NCI-H345 treated with DMSO at 0.1 percent for 48 hours (cell line): Measurements from ENCODE around the gene NET1.

Source experiments
- DNase-seq: peaks from one replicate; lab custom pipeline; 2025; ENCODE audit not compliant: unreplicated experiment; lab: John Stamatoyannopoulos, UW

The NET1 gene

DNA sequence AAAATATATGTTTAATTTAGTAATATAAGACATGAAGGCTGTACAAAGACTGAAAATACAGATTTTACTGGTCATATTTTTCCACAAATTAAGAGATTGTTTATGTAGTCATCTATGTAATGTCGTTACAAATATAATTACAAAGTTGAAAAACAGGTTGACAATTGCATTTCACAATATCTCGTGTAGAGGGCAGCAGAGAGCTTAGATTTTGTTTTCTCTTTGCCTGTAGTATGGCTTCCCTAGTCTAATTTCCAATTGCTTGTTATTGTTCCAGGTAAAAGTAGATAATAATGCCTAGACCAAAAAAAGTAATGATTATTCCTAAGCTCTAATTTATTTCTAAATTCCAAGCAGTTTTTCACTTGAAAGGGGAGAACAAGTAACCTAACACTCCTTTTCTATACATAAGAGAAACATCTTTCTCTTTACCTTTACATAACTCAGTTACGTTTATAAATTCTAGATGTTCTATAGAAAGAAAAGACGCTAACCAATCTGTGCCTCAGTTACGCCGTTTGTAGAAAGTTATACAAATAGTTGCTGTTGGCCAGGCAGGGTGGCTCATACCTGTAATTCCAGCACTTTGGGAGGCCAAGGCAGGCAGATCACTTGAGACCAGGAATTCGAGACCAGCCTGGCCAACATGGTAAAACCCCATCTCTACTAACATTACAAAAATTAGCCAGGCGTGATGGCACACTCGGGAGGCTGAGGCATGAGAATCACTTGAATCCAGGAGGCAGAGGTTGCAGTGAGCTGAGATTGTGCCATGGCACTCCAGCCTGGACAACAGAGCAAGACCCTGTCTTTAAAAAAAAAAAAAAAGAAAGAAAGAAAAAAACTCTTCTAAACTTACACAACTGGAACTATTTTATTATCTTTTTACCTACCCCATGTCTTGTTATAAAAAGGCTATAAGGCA is 30.0 kb downstream of the NET1 start:
- peak; percentile 23 for DNase-seq

GRCh38 chr10:5442990-5443370 is 30.6 kb downstream of the NET1 start:
- no peak for DNase-seq

GRCh38 chr10:5443429-5443828 is 31.1 kb downstream of the NET1 start:
- DNase-seq = no peak

DNA sequence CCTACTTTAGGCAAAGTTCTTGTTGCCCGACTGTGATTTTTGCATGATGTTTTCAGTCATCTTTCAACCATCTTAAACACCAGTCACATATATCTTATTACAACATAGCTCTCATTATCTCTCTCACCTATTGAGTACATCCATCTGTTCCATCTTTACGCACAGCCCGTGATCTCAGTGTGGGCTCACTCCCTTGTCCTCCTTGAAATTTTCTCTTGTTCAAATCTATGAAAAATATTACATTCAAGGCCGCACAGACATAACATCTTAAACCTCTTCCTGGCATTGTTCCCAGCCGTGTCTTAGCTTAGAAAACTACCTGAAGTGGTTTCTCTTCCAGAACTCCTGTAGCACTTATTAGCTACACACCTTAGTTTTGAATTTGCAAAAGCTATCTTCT is 32.6 kb downstream of the NET1 start:
- DNase-seq = no peak

DNA sequence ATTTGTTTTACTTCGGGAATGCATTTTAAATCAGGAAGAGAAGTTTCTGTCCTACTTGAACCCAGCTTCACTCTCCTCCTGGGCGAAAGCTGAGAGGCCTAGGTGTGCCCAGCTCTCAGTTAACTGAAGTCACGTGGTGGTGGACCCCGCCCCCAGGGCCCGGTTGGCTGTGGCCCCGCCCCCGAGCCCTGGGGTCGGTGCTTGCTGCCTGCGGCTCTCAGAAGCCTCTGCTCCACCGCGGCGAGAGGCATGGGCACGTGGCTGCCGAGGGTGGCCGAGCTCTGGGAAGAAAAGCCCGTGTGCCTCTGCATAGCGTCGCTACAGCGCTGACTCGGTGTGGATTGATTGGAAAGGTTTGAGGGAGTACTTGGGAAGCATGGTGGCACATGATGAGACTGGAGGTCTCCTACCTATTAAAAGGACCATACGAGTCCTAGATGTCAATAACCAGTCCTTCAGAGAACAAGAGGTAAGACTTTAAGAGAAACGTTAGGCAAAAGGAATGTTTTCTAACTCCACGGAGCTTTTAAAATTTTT is 34.1 kb downstream of the NET1 start:
- DNase-seq = no peak

GRCh38 chr10:5447056-5447455 is 34.7 kb downstream of the NET1 start:
- DNase-seq = no peak

- DNase-seq = no peak
Observed at GRCh38 chr10:5447611-5448071, 35.3 kb downstream of the NET1 start.

GRCh38 chr10:5448333-5449001 is 36.1 kb downstream of the NET1 start:
- no peak for DNase-seq

DNA sequence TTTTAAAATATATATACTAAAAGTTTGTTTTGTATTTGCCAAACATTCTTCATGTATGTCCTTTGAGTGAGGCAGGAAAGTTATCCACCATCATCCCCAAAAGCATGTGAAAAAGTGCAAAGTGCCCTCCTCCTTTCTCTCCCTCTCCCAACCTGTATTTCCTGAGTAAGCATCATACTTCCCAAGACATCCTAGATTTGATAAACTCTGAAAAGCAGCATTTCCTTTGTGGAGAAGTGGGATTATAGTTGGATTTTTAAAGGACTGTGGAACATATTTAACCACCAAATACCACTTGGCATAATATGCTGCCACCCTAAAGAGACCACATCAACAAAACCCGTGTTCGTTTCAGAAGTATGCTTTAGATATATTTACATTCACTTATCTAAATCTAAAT is 36.9 kb downstream of the NET1 start:
- DNase-seq = no peak

GRCh38 chr10:5449823-5450222 is 37.5 kb downstream of the NET1 start:
- DNase-seq = no peak

GRCh38 chr10:5450605-5451384 is 38.4 kb downstream of the NET1 start:
- DNase-seq = no peak

DNA sequence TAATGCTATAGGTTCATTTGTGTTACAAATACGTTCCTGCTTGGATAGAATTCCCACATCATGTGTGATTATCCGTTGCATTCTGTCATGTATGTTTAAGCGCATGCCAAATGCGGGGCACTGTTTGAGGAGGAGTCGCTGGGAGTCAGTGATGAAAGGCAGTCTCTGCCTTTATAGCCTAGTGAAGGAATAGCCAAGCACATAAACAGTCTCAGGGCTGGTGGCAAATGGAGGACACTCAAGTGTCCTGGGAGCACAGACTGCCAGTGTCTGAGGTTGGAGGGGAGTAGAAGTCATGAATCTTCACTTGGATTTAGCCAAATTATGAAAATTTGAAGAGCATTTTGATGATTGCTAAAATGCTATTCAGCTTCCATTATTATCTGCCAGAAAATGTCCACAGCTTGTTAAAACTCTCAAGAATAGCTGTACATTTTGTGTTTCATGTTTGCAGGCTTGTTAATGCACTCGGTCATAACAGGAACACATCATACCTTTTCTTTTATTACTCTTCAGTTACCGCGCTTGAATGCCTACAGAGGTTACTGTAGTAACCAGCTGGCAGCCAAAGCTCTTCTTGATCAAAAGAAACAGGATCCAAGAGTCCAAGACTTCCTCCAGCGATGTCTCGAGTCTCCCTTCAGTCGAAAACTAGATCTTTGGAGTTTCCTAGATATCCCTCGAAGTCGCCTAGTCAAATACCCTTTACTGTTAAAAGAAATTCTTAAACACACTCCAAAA is 41.6 kb downstream of the NET1 start:
- DNase-seq = no peak

DNA sequence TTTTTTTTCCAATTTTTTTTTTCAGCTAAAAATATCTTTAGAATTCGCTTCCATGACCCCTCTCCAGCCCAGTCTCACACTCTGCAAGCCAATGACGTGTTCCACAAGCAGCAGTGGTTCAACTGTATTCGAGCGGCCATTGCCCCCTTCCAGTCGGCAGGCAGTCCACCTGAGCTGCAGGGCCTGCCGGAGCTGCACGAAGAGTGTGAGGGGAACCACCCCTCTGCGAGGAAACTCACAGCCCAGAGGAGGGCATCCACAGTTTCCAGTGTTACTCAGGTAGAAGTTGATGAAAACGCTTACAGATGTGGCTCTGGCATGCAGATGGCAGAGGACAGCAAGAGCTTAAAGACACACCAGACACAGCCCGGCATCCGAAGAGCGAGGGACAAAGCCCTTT is 44.2 kb downstream of the NET1 start:
- no peak for DNase-seq

DNA sequence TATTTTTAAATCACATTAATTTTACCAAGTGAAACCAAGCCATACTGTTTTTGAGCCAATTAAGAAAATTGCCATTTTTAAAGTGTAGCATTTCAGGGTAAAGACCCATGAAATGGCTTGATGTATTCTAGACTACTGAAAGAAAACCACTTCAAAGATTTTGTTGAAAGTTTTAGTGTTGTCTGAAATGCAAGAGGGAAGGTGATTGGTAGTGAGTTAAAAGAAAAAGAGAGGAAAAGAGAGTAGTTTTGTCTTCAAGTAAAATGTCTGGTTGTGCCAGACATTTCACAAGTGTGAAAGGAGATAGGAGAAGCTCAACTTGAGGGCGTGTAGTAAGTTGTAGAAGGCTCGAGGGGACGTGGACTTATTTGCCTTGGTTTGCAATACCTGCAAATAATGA is 45.4 kb downstream of the NET1 start:
- no peak for DNase-seq

- no peak for DNase-seq
Observed at GRCh38 chr10:5458425-5458824, 46.1 kb downstream of the NET1 start.

GRCh38 chr10:5458949-5459747 is 46.8 kb downstream of the NET1 start:
- DNase-seq = no peak

GRCh38 chr10:5460468-5461202 is 48.3 kb downstream of the NET1 start:
- DNase-seq = no peak

- DNase-seq = no peak
Observed at GRCh38 chr10:5461203-5461588, 48.8 kb downstream of the NET1 start.
